Parathyroid adenoma (tissue), 2 donors: Measurements from ENCODE around the gene ACTR3C.

Source experiments
- H2AFZ ChIP-seq: fragments of 300-600 bp; sonication (generic); one replicate; pipeline ENCODE4 v1.7.0; 2017; ENCODE audit warnings: antibody characterized with exemption, mild to moderate bottlenecking
- H3K27ac ChIP-seq: fragments of 300-600 bp; sonication (generic); one replicate; pipeline ENCODE4 v1.7.0; 2017
- H3K27me3 ChIP-seq: fragments of 300-600 bp; sonication (generic); one replicate; pipeline ENCODE4 v1.7.0; 2017; ENCODE audit warnings: low read length; ENCODE audit not compliant: control insufficient read depth, insufficient read depth
- H3K36me3 ChIP-seq: fragments of 300-600 bp; sonication (generic); one replicate; pipeline ENCODE4 v1.7.0; 2017; ENCODE audit warnings: low read length; ENCODE audit not compliant: control insufficient read depth, insufficient read depth
- H3K4me1 ChIP-seq: fragments of 300-600 bp; sonication (generic); one replicate; pipeline ENCODE4 v1.7.0; 2017; ENCODE audit warnings: control low read depth
- H3K4me2 ChIP-seq: fragments of 300-600 bp; sonication (generic); one replicate; pipeline ENCODE4 v1.7.0; 2017; ENCODE audit warnings: low read length
- H3K4me3 ChIP-seq: fragments of 300-600 bp; sonication (generic); one replicate; pipeline ENCODE4 v1.7.0; 2017; ENCODE audit warnings: low read depth, low read length
- H3K79me2 ChIP-seq: fragments of 300-600 bp; sonication (generic); one replicate; pipeline ENCODE4 v1.7.0; 2017; ENCODE audit warnings: control low read depth
- H3K9ac ChIP-seq: fragments of 300-600 bp; sonication (generic); one replicate; pipeline ENCODE4 v1.7.0; 2017; ENCODE audit warnings: mild to moderate bottlenecking
- H3K9me3 ChIP-seq: fragments of 300-600 bp; sonication (generic); one replicate; pipeline ENCODE4 v1.7.0; 2017; ENCODE audit warnings: low read length; ENCODE audit not compliant: control insufficient read depth
- CTCF ChIP-seq: fragments of 300-600 bp; sonication (generic); IDR thresholded peaks from one replicate; pipeline ENCODE4 v1.7.0; 2017; ENCODE audit warnings: antibody characterized with exemption, mild to moderate bottlenecking
- donor health status: primary hyperparathyroidism.

ACTR3C gene

DNA sequence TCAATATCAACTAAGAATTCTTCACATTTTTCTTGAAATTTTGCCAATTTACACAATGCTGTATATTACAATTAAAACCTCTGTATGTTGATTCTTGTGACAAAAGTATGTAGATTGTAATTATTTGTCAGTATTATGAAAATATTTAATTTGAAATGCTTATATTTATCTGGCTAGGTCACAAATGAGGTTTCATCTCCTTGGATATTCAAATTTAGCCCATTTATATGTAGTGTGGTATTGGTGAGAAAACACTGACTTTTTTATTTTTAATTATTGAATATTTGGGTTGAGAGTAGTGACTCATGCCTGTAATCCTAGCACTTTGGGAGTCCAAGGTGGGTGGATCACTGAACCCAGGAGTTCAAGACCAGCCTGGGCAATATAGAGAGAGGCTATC is 21.0 kb upstream of the ACTR3C start:
- no peak for TF ChIP-seq CTCF
- Histone ChIP-seq H3K36me3 (no peaks in the 10 kb centered on the region), H3K9me3 (no peaks in the 10 kb centered on the region)

GRCh38 chr7:150343225-150343624 is 19.9 kb upstream of the ACTR3C start:
- Histone ChIP-seq H3K9me3 (no peaks in the 10 kb centered on the region), H3K9ac (no peak overlapping the region), H3K79me2 (no peaks in the 10 kb centered on the region), H2AFZ (no peak overlapping the region), H3K27me3 (no peaks in the 10 kb centered on the region), H3K4me3 (no peak overlapping the region), H3K4me1 (peaks cover 14% of the 10 kb centered on the region), H3K36me3 (no peaks in the 10 kb centered on the region), H3K27ac (no peak overlapping the region), H3K4me2 (no peak overlapping the region)
- no peak for TF ChIP-seq CTCF

More for the DNA sequence above, 21.0 kb upstream of the ACTR3C start:
- Histone ChIP-seq H3K4me2 (no peak overlapping the region), H3K4me1 (peaks cover 10% of the 10 kb centered on the region), H3K4me3 (no peak overlapping the region), H3K27me3 (no peaks in the 10 kb centered on the region), H3K27ac (no peak overlapping the region), H2AFZ (no peak overlapping the region), H3K79me2 (no peaks in the 10 kb centered on the region), H3K9ac (no peak overlapping the region)

DNA sequence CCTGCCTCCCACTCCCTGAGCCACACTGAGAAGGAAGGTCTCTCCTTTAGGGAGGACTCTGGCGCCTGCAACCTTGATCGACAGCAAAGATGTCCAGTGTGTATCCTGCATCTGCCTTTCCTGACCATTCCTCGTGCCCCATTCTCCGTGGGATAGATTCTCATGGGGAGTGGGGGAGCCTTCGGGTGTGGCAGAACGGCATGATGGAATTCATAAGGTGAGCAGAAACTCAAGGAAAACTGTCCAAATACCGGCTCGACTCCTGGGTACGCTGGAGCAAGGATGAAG is 18.7 kb upstream of the ACTR3C start:
- H3K27ac ChIP-seq, result peak overlapping the region; percentile 37
- H3K4me3 ChIP-seq, result peak overlapping the region; percentile 42
- no peaks in the 10 kb centered on the region for H3K27me3 ChIP-seq

GRCh38 chr7:150341263-150342120 is 18.1 kb upstream of the ACTR3C start, which contains the start of gene RARRES2:
TSS of gene RARRES2 (minus strand) at chr7:150341629. CDS start at chr7:150340609, 1,020 bp downstream.
- H3K4me3 ChIP-seq, result peak within 1 kb of the TSS; percentile 77
- no peak for TF ChIP-seq CTCF
- H3K27me3 ChIP-seq, result no peaks in the 10 kb centered on the region
- no peaks in the 10 kb centered on the region for H3K9me3 ChIP-seq
- peaks cover 14% of the 10 kb centered on the region for H3K4me1 ChIP-seq
- H2AFZ ChIP-seq, result peak within 1 kb of the TSS; percentile 72
- H3K4me2 ChIP-seq, result peak within 1 kb of the TSS; percentile 80
- peak within 1 kb of the TSS; percentile 9 for H3K9ac ChIP-seq
- H3K27ac ChIP-seq, result peak within 1 kb of the TSS; percentile 78
- no peaks in the 10 kb centered on the region for H3K36me3 ChIP-seq
- no peaks in the 10 kb centered on the region for H3K79me2 ChIP-seq

More for the DNA sequence above, 18.7 kb upstream of the ACTR3C start:
- H3K4me1 ChIP-seq, result peaks cover 14% of the 10 kb centered on the region
- peak overlapping the region; percentile 72 for H2AFZ ChIP-seq
- H3K79me2 ChIP-seq, result no peaks in the 10 kb centered on the region
- H3K9me3 ChIP-seq, result no peaks in the 10 kb centered on the region
- peak overlapping the region; percentile 62 for H3K4me2 ChIP-seq
- no peak for TF ChIP-seq CTCF
- no peak overlapping the region for H3K9ac ChIP-seq
- no peaks in the 10 kb centered on the region for H3K36me3 ChIP-seq

DNA sequence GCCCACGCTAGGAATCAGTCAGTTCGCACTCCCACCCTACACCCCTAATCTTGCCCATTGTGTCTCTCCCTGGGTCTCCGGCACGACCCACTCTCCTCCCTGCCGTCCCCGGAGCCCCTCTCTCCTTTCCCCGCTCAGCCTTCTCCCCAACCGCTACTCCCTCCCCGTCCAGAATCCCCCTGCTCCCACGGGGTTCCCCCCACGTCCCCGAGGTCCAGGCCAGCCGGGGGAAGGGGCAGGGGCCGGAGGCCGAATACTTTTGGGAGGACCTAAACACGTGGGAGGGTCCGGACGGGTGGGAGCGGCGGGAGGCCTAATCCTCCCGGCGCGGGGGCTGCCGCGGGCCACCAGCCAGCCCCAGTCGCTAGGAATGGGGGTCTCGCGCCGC is 17.5 kb upstream of the ACTR3C start:
- peak overlapping the region; percentile 71 for H2AFZ ChIP-seq
- TF ChIP-seq CTCF, result no peak
- H3K4me2 ChIP-seq, result peak overlapping the region; percentile 80
- H3K79me2 ChIP-seq, result no peaks in the 10 kb centered on the region
- peak overlapping the region; percentile 77 for H3K4me3 ChIP-seq
- H3K36me3 ChIP-seq, result no peaks in the 10 kb centered on the region
- H3K27ac ChIP-seq, result peak overlapping the region; percentile 78
- H3K9me3 ChIP-seq, result no peaks in the 10 kb centered on the region
- H3K9ac ChIP-seq, result peak overlapping the region; percentile 9
- H3K4me1 ChIP-seq, result peaks cover 16% of the 10 kb centered on the region
- no peaks in the 10 kb centered on the region for H3K27me3 ChIP-seq
